Panc1 (cell line): ENCODE data around the gene TXNL1.

ENCODE experiments used
- SIN3A ChIP-seq: IDR thresholded peaks from 2 replicates; pipeline ENCODE4 v1.6.1; 2012; ENCODE audit warnings: low read depth, mild to moderate bottlenecking, low read length, moderate library complexity, borderline replicate concordance; ENCODE audit not compliant: insufficient read depth
- TF ChIP-seq, protein P1 (sequence below): fragments of 450-650 bp; IDR thresholded peaks from 2 replicates; pipeline ENCODE4 v1.5.1; 2017; ENCODE audit warnings: mild to moderate bottlenecking

DNA sequence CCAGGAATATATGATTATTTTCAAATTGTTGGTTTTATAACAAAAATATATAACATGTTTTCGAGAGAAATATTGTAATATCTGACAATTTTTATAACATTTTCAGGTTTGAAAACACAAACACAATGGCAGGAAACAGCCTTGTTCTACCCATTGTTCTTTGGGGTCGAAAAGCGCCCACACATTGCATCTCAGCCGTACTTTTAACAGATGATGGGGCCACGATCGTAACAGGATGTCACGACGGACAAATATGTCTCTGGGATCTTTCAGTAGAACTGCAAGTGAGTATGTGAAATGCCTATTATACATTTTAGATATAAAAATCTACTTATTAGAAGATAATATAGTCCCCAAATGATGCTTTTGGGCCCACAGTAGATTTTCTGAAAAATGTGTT, 34.0 kb upstream of the TXNL1 start:
- TF ChIP-seq, protein P1, sequence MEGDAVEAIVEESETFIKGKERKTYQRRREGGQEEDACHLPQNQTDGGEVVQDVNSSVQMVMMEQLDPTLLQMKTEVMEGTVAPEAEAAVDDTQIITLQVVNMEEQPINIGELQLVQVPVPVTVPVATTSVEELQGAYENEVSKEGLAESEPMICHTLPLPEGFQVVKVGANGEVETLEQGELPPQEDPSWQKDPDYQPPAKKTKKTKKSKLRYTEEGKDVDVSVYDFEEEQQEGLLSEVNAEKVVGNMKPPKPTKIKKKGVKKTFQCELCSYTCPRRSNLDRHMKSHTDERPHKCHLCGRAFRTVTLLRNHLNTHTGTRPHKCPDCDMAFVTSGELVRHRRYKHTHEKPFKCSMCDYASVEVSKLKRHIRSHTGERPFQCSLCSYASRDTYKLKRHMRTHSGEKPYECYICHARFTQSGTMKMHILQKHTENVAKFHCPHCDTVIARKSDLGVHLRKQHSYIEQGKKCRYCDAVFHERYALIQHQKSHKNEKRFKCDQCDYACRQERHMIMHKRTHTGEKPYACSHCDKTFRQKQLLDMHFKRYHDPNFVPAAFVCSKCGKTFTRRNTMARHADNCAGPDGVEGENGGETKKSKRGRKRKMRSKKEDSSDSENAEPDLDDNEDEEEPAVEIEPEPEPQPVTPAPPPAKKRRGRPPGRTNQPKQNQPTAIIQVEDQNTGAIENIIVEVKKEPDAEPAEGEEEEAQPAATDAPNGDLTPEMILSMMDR = no peak
- TF ChIP-seq SIN3A = no peak
